Mucosa of rectum (tissue), 2 donors: Measurements from ENCODE around the gene CD7.

ENCODE experiments used
- H3K27ac ChIP-seq, 2 donors: one replicate each; pipeline ENCODE4 v1.7.0; 2013; ENCODE audit warnings: inconsistent platforms in 2 of 2, low read depth in 2 of 2, low read length in 2 of 2
- H3K27me3 ChIP-seq, 2 donors: one replicate each; pipeline ENCODE4 v1.7.0; 2013; ENCODE audit warnings: low read length in 2 of 2; ENCODE audit not compliant: control insufficient read depth in 2 of 2, insufficient read depth in 2 of 2
- H3K36me3 ChIP-seq, 2 donors: one replicate each; pipeline ENCODE4 v1.7.0; 2013; ENCODE audit warnings: low read length in 2 of 2; ENCODE audit not compliant: control insufficient read depth in 2 of 2, insufficient read depth in 2 of 2
- H3K4me1 ChIP-seq, 2 donors: one replicate each; pipeline ENCODE4 v1.7.0; 2013; ENCODE audit warnings: low read length in 2 of 2, mild to moderate bottlenecking in 1 of 2; ENCODE audit not compliant: control insufficient read depth in 2 of 2, insufficient read depth in 2 of 2
- H3K4me3 ChIP-seq, 2 donors: one replicate each; pipeline ENCODE4 v1.7.0; 2013; ENCODE audit warnings: low read length in 2 of 2
- H3K9ac ChIP-seq, 2 donors: one replicate each; pipeline ENCODE4 v1.7.0; 2013; ENCODE audit warnings: low read length in 2 of 2, low read depth in 1 of 2, mild to moderate bottlenecking in 1 of 2
- H3K9me3 ChIP-seq, 2 donors: one replicate each; pipeline ENCODE4 v1.7.0; 2013; ENCODE audit warnings: low read length in 2 of 2; ENCODE audit not compliant: control insufficient read depth in 2 of 2
- donor health status: healthy.
- donor health status: Normal muscosa, but diverticular disease.

The CD7 gene

DNA sequence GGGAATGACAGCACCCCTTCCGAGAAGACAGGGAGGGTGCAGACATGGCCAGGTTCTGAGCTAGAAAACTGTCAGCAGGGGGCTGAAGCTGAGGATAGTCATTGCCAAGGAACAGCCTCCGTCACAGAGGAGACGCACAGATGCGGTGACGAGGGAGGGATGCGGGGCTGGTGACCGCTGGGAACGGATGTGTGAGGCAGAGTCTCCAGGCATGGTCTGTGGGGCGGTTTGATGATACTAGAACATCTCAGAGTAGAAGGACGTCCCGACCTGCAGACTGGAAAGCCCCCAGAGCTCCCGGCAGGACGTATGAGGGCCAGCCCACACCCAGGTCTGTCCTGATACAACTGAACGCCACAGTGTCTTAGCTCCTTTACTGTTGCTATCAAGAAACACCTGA is 42.1 kb downstream of the CD7 start:
- Histone ChIP-seq H3K4me3 (no peak overlapping the region), H3K9ac (no peak overlapping the region), H3K4me1 (peaks cover 29% of the 10 kb centered on the region in 2 donors), H3K9me3 (no peaks in the 10 kb centered on the region), H3K27me3 (no peaks in the 10 kb centered on the region), H3K36me3 (peaks cover 14 to 15% of the 10 kb centered on the region in 2 donors), H3K27ac (no peak overlapping the region)

DNA sequence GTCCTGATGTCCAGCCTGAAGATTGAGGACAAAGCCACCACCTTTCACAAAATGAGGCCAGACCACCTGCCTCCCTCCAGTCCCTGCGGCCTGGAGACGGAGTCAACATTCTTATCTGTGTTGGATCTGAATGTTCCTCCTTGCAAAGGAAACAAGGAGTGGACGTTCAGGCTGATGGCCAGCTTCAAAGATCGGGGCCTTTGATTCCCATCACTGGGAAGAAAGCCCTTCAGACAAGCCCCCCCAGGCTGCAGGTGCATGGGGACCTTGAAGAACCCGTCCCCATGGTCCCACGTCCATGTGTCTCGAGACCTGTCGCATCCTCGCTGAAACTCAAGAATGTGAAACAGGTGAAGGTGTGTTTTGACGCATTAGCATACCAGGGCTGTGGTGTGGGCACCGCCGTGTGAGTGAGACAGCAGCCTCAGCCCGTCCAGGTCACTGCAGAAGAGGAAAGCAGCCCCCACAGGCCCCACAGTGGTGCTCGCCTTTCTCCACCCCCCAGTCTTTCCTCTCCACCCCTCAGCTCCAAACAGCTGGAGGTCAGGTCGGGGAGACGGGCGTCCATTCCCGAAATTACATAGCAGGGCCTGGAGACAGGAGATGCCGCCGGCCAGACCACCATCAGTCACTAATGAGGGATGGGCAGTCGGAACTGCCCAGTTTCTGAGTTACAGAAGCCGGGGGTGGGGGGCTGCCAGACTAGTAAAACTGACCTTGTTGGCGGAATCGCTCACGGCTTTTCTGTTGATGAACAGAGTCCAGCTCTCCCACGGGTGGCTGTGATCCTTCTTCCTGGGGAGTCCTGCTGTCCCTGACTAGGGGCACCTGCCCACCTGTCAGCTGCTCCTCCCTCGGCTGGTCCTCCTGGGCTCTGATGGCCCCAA is 43.0 kb downstream of the CD7 start:
- H3K9ac ChIP-seq, result peak overlapping the region; percentile 18 to 87
- peaks cover 15 to 20% of the 10 kb centered on the region in 2 donors for H3K36me3 ChIP-seq
- peak overlapping the region; percentile 95 to 97 for H3K27ac ChIP-seq
- H3K4me1 ChIP-seq, result peaks cover 38 to 39% of the 10 kb centered on the region in 2 donors
- H3K4me3 ChIP-seq, result peak overlapping the region; percentile 71 to 89
- H3K27me3 ChIP-seq, result no peaks in the 10 kb centered on the region
- no peaks in the 10 kb centered on the region for H3K9me3 ChIP-seq

DNA sequence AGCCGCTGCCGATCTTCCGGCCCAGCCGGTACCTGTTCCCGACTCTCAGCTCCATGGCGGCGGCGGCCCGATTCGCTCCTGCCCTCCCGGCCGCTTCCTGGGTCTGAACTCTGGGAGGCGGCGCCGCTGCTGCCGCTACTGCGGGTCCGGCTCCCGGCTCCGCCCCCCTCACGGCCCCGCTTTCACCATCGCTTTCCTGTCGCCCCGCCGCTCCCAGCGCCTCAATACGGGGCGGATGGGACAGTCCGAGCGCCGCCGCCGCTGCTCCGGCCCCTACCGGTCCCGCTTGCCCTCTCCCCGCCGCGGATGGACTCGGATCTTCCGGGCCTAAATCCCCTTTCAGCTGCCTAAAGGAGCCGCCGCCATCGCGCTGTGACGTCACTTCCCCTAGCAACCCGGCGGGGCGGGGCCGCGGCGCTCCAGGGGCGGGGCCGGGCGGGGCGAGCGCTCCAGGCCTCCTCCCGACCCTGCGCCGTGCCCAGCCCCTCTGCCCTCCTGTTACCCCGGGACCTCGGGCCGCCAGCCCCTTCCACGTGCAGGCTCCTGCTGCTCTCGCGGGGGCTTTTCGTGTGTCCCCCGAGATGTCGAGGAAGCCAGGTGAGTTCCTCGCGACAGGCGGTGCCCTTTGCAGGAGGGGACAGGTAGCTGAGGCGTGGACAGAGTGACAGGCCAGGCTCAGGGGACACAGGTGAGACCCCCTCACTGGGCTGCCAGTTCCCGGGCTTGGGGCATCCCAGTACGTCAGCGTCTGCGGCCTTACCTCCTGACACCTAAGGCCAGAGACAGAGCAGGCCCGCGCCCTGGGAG is 43.9 kb downstream of the CD7 start, which contains the start of gene CSNK1D:
CSNK1D (minus strand) TSS at position 374 of the 807 bp plus-strand sequence; CDS start at position 55, 319 bp downstream.
- peak within 1 kb of the TSS; percentile 82 to 89 for H3K4me3 ChIP-seq
- peaks cover 47% of the 10 kb centered on the region in 2 donors for H3K4me1 ChIP-seq
- H3K27me3 ChIP-seq, result no peaks in the 10 kb centered on the region
- H3K36me3 ChIP-seq, result peaks cover 17 to 20% of the 10 kb centered on the region in 2 donors
- peak within 1 kb of the TSS; percentile 87 to 89 for H3K9ac ChIP-seq
- peak within 1 kb of the TSS; percentile 95 to 97 for H3K27ac ChIP-seq
- H3K9me3 ChIP-seq, result no peaks in the 10 kb centered on the region

DNA sequence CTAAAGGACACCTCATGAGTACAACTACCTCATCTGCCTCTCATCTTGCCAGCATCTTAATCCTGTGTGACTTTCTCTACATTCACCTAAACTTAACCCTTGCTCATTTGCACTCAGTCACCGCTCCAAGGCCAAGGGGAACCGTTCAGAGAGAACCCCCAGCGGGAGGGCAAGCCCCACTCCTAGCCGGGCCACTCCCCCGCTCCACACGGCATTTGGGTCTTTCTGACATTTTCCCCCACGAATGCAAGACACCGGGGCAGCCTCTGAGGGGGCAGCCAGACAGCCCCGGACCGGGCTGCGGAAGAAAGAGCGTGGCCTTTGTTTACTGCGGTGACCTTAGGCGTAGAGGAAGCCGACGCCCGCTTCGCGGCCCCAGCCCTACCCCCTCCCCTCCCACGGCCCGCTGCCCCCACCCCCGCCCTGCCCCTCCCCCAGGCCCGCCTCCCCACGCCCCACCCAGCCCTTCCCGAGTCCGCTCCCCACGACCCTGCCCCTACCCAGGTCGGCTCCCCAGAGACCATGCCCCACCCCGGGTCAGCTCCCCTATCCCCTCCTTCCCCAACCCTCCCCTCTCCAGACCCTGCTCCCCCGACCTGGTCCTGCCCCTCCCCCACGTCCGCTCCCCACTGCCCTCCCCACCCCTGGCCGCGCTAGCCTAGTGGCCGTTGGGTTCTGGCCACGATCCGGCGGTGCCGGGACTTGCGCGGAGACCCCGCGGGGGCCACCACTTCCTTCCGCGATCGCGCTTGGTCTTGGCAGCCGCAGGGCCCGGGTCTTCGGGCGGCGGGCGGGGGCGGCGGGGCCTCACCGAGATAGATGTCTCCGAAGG is 44.7 kb downstream of the CD7 start:
- peak overlapping the region; percentile 82 to 89 for H3K4me3 ChIP-seq
- H3K9ac ChIP-seq, result peak overlapping the region; percentile 87 to 89
- peaks cover 55% of the 10 kb centered on the region in 2 donors for H3K4me1 ChIP-seq
- peak overlapping the region; percentile 95 to 97 for H3K27ac ChIP-seq
- H3K36me3 ChIP-seq, result peaks cover 18 to 20% of the 10 kb centered on the region in 2 donors
- H3K9me3 ChIP-seq, result no peaks in the 10 kb centered on the region
- no peaks in the 10 kb centered on the region for H3K27me3 ChIP-seq

DNA sequence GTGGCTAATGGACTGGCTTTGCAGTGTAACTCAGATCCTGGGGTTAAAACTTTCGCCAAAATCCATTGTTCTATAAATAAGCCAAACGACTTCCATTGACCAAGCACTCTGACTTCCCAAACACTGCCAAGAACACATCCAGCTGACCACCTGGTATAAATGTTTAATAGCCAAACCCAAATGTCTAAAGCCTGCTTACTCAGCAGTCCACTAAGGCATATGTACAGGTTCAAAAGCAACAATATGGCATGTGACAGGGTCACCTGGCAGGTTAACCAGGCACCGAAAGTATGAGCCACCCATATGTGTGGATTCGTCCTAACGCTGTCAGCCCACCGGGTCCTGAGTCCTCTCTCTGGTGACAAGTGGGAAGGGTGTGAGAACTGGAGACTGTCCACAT is 46.0 kb downstream of the CD7 start:
- Histone ChIP-seq H3K27me3 (no peaks in the 10 kb centered on the region), H3K27ac (no peak overlapping the region), H3K9me3 (no peaks in the 10 kb centered on the region), H3K36me3 (peaks cover 20 to 22% of the 10 kb centered on the region in 2 donors), H3K9ac (peak overlapping the region in 1 of 2 donors; percentile 30), H3K4me1 (peaks cover 65 to 66% of the 10 kb centered on the region in 2 donors), H3K4me3 (peak overlapping the region in 1 of 2 donors; percentile 2)

DNA sequence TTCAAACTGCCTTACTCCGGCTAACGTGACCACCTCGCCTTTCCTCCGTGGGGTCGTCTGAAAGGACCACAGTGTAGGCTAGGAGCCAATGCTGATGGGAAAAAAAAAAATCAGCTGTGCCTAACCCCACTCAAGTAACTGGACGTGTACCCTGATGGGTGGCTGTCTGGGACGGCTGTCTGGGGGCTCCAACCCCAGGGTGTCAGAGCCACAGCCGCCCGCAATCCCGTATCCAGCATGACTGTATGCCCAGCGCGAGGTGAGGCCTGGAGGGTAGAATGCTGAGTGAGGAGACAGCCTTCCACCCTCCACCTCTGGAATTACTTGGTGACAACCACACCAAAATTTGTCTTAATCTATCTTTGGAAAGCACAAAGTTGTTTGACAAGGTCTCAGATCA is 46.8 kb downstream of the CD7 start:
- Histone ChIP-seq H3K27ac (peak overlapping the region; percentile 96 to 97), H3K4me1 (peaks cover 69 to 73% of the 10 kb centered on the region in 2 donors), H3K9me3 (no peaks in the 10 kb centered on the region), H3K27me3 (no peaks in the 10 kb centered on the region), H3K36me3 (peaks cover 27 to 29% of the 10 kb centered on the region in 2 donors), H3K9ac (peak overlapping the region in 1 of 2 donors; percentile 32), H3K4me3 (peak overlapping the region in 1 of 2 donors; percentile 37)

DNA sequence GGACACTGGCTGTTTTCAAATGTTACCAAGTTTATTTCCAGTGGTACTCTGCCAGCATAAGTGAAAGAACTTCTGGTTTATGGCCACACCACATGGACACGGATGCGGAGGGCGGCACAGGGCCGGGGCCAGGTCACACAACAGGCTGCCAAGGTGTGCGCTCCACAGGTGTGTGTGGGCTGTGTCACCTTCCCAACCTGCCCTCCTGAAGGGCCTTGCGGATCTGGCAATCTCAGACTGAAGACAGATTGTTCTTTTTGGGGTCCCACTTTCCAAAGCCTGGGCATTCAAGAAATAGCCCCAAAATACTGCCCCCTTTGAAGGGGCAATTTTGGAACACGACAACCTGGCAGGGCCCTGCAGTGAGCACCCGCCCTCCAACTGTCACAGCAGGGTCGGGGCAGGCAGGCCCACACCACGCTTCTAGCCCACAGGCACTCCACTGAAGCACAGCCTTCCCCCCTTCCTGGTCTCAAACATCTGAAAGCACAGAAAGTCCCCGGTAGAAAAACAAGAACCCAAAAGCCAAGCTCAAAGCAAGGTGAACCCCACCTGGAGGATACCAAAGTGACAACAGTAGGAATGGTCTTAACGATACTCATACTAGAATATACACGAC is 47.4 kb downstream of the CD7 start:
- H3K9me3 ChIP-seq, result no peaks in the 10 kb centered on the region
- peaks cover 34 to 36% of the 10 kb centered on the region in 2 donors for H3K36me3 ChIP-seq
- peak overlapping the region in 1 of 2 donors; percentile 37 for H3K4me3 ChIP-seq
- peak overlapping the region; percentile 96 to 97 for H3K27ac ChIP-seq
- no peaks in the 10 kb centered on the region for H3K27me3 ChIP-seq
- H3K9ac ChIP-seq, result peak overlapping the region; percentile 32 to 79
- H3K4me1 ChIP-seq, result peaks cover 69 to 73% of the 10 kb centered on the region in 2 donors

DNA sequence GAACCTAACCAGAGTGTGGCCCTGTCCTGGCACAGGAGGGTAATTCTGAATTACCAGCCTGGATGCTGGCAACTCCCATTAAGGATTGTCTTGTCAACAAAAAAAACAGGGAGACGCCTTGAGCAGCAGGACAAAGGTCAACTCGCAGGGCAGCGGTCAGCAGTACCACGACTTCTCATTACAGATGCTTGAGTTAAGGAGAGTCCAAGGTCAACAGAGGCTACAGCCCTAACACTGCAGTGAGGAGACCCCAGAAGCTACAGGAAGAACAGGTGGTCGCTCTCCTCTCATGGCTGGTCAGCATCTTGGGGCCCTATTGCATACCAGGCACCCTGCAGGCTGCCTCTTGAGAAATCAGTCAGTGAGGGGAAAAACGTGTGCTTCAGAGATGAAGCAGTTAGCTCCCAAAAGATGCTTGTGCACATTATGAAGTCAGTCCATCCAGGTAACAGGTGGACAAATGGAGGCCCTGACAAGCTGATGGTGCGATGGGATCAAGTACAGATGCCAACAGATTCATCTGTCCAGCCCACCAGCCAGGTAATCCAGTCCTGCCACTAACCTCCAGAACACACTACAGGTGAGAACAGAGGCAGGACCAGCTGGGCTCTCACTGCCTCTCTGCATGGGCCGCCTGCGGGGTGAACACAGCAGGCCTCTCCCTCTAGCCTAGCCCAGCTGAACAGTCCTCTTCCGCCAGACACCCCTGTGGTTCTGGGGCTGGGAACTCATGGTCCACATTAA is 48.1 kb downstream of the CD7 start:
- H3K4me1 ChIP-seq, result peaks cover 68 to 71% of the 10 kb centered on the region in 2 donors
- peaks cover 38 to 41% of the 10 kb centered on the region in 2 donors for H3K36me3 ChIP-seq
- H3K9ac ChIP-seq, result peak overlapping the region; percentile 44 to 79
- H3K4me3 ChIP-seq, result peak overlapping the region in 1 of 2 donors; percentile 27
- H3K27ac ChIP-seq, result peak overlapping the region; percentile 96 to 97
- H3K27me3 ChIP-seq, result no peaks in the 10 kb centered on the region
- no peaks in the 10 kb centered on the region for H3K9me3 ChIP-seq
